Measurements from ENCODE around the gene FHL2. TPM values are rescaled to one million over a fixed set of nuclear protein-coding genes. Genes with fewer than 3 reads are reported as not detected.

Gene FHL2, protein sequence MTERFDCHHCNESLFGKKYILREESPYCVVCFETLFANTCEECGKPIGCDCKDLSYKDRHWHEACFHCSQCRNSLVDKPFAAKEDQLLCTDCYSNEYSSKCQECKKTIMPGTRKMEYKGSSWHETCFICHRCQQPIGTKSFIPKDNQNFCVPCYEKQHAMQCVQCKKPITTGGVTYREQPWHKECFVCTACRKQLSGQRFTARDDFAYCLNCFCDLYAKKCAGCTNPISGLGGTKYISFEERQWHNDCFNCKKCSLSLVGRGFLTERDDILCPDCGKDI
- under 1 TPM; 0.41 to 0.42 TPM for total RNA-seq
- polyA plus RNA-seq (2013, experiment 1 of 2), result 1.0 TPM
- polyA plus RNA-seq (2013, experiment 2 of 2), result 2.3 TPM
- total RNA-seq, result 0 to 11.1 (median 0.61) reads per million in 172 experiments

DNA sequence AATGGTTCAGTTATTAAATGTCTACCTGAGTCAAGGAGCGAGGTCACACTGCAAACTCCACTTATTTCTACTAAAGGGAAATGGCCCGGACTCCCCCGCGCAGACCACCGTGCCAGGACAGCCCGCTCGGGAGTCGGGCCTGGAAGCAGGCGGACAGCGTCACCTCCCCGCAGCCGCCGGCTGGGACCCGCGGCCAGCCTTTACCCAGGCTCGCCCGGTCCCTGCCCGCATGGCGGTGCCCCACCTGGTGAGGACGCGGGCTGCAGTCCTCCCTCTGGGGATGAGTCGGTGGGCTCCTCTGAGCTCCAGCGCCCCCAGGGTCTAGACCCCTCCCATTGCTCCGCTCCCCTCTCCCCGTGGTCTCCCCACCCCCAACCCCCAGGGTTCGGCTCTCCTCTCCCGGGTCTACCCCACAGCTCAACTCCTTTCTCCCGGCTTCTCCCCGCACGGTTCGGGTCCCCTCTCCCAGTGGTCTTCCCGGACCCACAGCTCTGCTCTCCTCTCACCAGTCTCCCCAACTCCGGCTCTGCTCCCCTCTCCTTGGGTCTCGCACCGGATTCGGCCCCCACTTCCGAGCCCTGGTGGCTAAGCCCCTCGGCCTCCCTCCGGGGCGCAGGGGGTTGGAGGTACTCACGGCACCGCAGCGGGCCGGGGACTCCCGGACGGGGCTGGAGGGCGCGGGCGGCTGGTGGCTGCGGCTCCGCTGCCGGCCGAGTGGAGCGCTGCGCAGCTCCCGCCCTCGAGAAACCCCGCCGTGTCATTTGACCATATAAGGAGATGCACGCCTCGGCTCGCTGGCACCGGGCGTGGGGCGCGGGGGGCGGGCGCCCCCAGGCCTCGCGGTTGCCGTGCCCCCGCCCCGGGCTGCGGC is at the start of gene FHL2:
TSS of gene FHL2 (minus strand) at position 716 of the 871 bp plus-strand sequence. CDS start 12,535 bp downstream, outside the sequence.
- Histone ChIP-seq H3K27ac (ENCODE audit: low read depth in 1 of 2, low read length in 2 of 2) (no peak within 1 kb of the TSS), H3K4me1 (ENCODE audit: insufficient read depth, low read length) (peaks cover 14% of the 10 kb centered on the region), H3K27me3 (ENCODE audit: control insufficient read depth in 1 of 2, insufficient read depth in 2 of 2, low read length in 2 of 2) (peaks cover 19 to 29% of the 10 kb centered on the region in 2 experiments), H3K9me3 (ENCODE audit: control insufficient read depth in 1 of 2, insufficient read depth in 1 of 2, low read length in 2 of 2) (peaks cover 0 to 8% of the 10 kb centered on the region in 2 experiments), H3K4me3 (ENCODE audit: low read length) (peak within 1 kb of the TSS; percentile 77), H3K36me3 (ENCODE audit: insufficient read depth, low read length) (no peaks in the 10 kb centered on the region)
- TF ChIP-seq, protein P1, sequence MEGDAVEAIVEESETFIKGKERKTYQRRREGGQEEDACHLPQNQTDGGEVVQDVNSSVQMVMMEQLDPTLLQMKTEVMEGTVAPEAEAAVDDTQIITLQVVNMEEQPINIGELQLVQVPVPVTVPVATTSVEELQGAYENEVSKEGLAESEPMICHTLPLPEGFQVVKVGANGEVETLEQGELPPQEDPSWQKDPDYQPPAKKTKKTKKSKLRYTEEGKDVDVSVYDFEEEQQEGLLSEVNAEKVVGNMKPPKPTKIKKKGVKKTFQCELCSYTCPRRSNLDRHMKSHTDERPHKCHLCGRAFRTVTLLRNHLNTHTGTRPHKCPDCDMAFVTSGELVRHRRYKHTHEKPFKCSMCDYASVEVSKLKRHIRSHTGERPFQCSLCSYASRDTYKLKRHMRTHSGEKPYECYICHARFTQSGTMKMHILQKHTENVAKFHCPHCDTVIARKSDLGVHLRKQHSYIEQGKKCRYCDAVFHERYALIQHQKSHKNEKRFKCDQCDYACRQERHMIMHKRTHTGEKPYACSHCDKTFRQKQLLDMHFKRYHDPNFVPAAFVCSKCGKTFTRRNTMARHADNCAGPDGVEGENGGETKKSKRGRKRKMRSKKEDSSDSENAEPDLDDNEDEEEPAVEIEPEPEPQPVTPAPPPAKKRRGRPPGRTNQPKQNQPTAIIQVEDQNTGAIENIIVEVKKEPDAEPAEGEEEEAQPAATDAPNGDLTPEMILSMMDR (IDR thresholded peaks at IDR 0.05), result peak; percentile 54
- intact Hi-C loops (cut with DNase I, micrococcal nuclease), result no loop called here
- ChIA-PET POLR2A (interaction anchor here (1.0 kb wide), 2 partner anchors 14 to 17 kb away, joined by 3 read pairs; no protein-coding TSS in a partner anchor), CTCF (no interaction called here)
- Mint-ChIP-seq H3K36me3 (ENCODE audit: low read depth) (no peaks in the 10 kb centered on the region), H3K27ac (no peak within 1 kb of the TSS), H3K4me1 (ENCODE audit: low read depth) (peaks cover 5% of the 10 kb centered on the region), H3K27me3 (peaks cover 20% of the 10 kb centered on the region), H3K4me3 (peak within 1 kb of the TSS; percentile 95), H3K9me3 (no peaks in the 10 kb centered on the region)
- peak; percentile 99 for ATAC-seq (ENCODE audit: poor library complexity)
- DNase-seq, result peak; percentile 41 to 86 (median 58)

DNA sequence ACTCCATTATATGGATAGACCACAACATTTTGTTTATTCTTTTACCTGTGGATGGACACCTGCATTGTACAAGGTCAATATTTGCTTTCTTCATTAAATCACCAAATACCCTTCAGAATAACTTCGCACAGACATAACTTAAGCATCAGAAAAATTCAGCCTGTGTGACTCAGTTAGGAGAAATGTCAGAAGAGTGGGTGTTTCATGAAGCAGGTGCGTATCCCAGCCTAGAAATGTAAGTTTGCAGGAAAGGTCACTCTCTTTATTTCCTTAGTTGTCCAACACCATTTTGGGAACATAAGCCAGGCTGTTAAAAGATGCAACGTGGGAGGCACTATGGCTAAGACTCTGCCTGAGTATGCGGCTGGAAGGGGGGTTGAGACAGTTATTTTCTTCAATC is 48.6 kb upstream of the FHL2 start:
- H3K36me3 ChIP-seq (ENCODE audit: insufficient read depth, low read length), result no peaks in the 10 kb centered on the region
- H3K36me3 Mint-ChIP-seq (ENCODE audit: low read depth), result no peaks in the 10 kb centered on the region
- DNase-seq (no peak), ATAC-seq (ENCODE audit: poor library complexity) (no peak)
- TF ChIP-seq, protein P1 (IDR thresholded peaks at IDR 0.05), result no peak
- POLR2A ChIA-PET, result no interaction called here
- peaks cover 23% of the 10 kb centered on the region for H3K27me3 Mint-ChIP-seq
- H3K4me3 Mint-ChIP-seq, result no peak overlapping the region
- H3K4me1 Mint-ChIP-seq (ENCODE audit: low read depth), result no peaks in the 10 kb centered on the region
- CTCF ChIA-PET, result interaction anchor here (0.5 kb wide), 1 partner anchor 893 kb away, joined by 4 read pairs; no protein-coding TSS in a partner anchor
- H3K9me3 ChIP-seq (ENCODE audit: control insufficient read depth in 1 of 2, insufficient read depth in 1 of 2, low read length in 2 of 2), result no peaks in the 10 kb centered on the region
- H3K27ac Mint-ChIP-seq, result no peak overlapping the region
- no peaks in the 10 kb centered on the region for H3K9me3 Mint-ChIP-seq
- intact Hi-C loops (cut with DNase I, micrococcal nuclease), result no loop called here
- H3K4me3 ChIP-seq (ENCODE audit: low read length), result no peak overlapping the region
- no peak overlapping the region for H3K27ac ChIP-seq (ENCODE audit: low read depth in 1 of 2, low read length in 2 of 2)
- no peaks in the 10 kb centered on the region for H3K4me1 ChIP-seq (ENCODE audit: insufficient read depth, low read length)
- H3K27me3 ChIP-seq (ENCODE audit: control insufficient read depth in 1 of 2, insufficient read depth in 2 of 2, low read length in 2 of 2), result peaks cover 0 to 2% of the 10 kb centered on the region in 2 experiments

DNA sequence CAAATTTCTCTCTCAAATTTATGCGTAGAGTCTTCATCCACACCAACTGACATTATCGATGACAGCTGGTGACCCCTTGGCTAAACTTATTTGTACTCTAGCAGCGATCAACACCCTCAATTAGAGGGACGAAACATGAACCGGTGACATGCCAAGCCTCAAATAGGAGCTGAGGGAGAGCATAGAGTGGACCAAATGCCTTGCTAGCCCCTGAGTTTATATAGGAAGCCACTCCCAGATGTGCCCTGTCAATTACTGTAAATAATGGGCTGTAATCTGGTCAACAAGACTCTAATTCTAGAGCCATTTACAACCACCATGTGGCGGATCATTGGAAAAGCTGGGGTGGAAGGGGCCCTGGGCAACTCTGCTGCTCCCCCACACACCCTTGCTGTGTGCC is 47.6 kb upstream of the FHL2 start:
- TF ChIP-seq, protein P1 (IDR thresholded peaks at IDR 0.05), result no peak
- Histone ChIP-seq H3K27ac (ENCODE audit: low read depth in 1 of 2, low read length in 2 of 2) (no peak overlapping the region), H3K27me3 (ENCODE audit: control insufficient read depth in 1 of 2, insufficient read depth in 2 of 2, low read length in 2 of 2) (peaks cover 0 to 2% of the 10 kb centered on the region in 2 experiments), H3K36me3 (ENCODE audit: insufficient read depth, low read length) (no peaks in the 10 kb centered on the region), H3K9me3 (ENCODE audit: control insufficient read depth in 1 of 2, insufficient read depth in 1 of 2, low read length in 2 of 2) (no peaks in the 10 kb centered on the region), H3K4me1 (ENCODE audit: insufficient read depth, low read length) (no peaks in the 10 kb centered on the region), H3K4me3 (ENCODE audit: low read length) (no peak overlapping the region)
- Mint-ChIP-seq H3K27me3 (peaks cover 19% of the 10 kb centered on the region), H3K4me3 (no peak overlapping the region), H3K9me3 (no peaks in the 10 kb centered on the region), H3K27ac (no peak overlapping the region), H3K4me1 (ENCODE audit: low read depth) (no peaks in the 10 kb centered on the region), H3K36me3 (ENCODE audit: low read depth) (no peaks in the 10 kb centered on the region)
- intact Hi-C loops (cut with DNase I, micrococcal nuclease), result no loop called here
- DNase-seq, result no peak
- POLR2A ChIA-PET, result no interaction called here
- ATAC-seq (ENCODE audit: poor library complexity), result no peak
- CTCF ChIA-PET, result no interaction called here
